A549 (cell line): ENCODE measurements around the gene SPRR5. TPM values are rescaled to one million over a fixed set of nuclear protein-coding genes. Genes with fewer than 3 reads are reported as not detected.

ENCODE experiments used
- ATAC-seq, 2 experiments: fragments of 200-7000 bp in 1 of 2; fragments of >200 bp in 1 of 2; cut with Nextera tagmentation in 1 of 2; cut with Tn5 transposase in 1 of 2; 3 replicates each; pipeline versions ENCODE4 v1.8.0 to v1.9.1; 2018 to 2020; ENCODE audit warnings: mild to moderate bottlenecking in 1 of 2, moderate library complexity in 1 of 2
- CTCF ChIA-PET: fragments of 300-600 bp; sonication (Branson Sonifier 250); formaldehyde crosslinking; extraction: SDS; loops from one replicate; lab custom pipeline; 2021; ENCODE audit warnings: antibody characterized with exemption, inconsistent platforms; lab: Yijun Ruan, JAX
- POLR2A ChIA-PET: fragments of 350-600 bp; formaldehyde crosslinking; extraction: SDS; loops from one replicate; lab custom pipeline; 2021; ENCODE audit warnings: antibody characterized with exemption, inconsistent platforms; lab: Yijun Ruan, JAX
- DNase-seq, 2 experiments: peaks; one replicate each; pipeline versions ENCODE4 v3.0.0 to v3.0.0-alpha.2; 2011 to 2016; ENCODE audit warnings: low read depth in 1 of 2, low spot score in 1 of 2
- FAIRE-seq: peaks from 2 replicates; lab custom pipeline; 2011; peaks lifted over from hg19 to GRCh38; lab: Jason Lieb, UNC
- H3K27ac ChIP-seq, 2 experiments: fragments of >200 bp; sonication (Bioruptor Twin); formaldehyde crosslinking; 3 replicates each; pipeline ENCODE4 v1.5.1; 2016 to 2017
- H3K4me1 ChIP-seq: fragments of >200 bp; sonication (Bioruptor Twin); formaldehyde crosslinking; 3 replicates; pipeline ENCODE4 v1.6.1; 2016
- H3K4me2 ChIP-seq: fragments of >200 bp; sonication (Bioruptor Twin); formaldehyde crosslinking; 3 replicates; pipeline ENCODE4 v1.6.1; 2016
- H3K4me3 ChIP-seq: fragments of >200 bp; sonication (Bioruptor Twin); formaldehyde crosslinking; 3 replicates; pipeline ENCODE4 v1.5.1; 2016
- H3K9me3 ChIP-seq: fragments of >200 bp; sonication (Bioruptor Twin); formaldehyde crosslinking; 3 replicates; pipeline ENCODE4 v1.6.1; 2016
- BHLHE40 ChIP-seq: IDR thresholded peaks from 2 replicates; pipeline ENCODE4 v1.6.1; 2012; ENCODE audit warnings: low read depth, low read length, inconsistent platforms
- CBX2 ChIP-seq: fragments of 200-600 bp; sonication (generic); IDR thresholded peaks from 2 replicates; pipeline ENCODE4 v1.6.1; 2016; ENCODE audit warnings: low read depth, mild to moderate bottlenecking, borderline replicate concordance
- CBX8 ChIP-seq: fragments of 200-600 bp; sonication (generic); IDR thresholded peaks from 2 replicates; pipeline ENCODE4 v1.6.1; 2016
- FOXS1 ChIP-seq: fragments of 250-450 bp; sonication (Bioruptor Pico); IDR thresholded peaks from 2 replicates; pipeline ENCODE4 v1.5.0; 2020; ENCODE audit warnings: mild to moderate bottlenecking, moderate library complexity
- GATA3 ChIP-seq: IDR thresholded peaks from 2 replicates; pipeline ENCODE4 v1.6.1; 2012; ENCODE audit warnings: borderline replicate concordance
- HEYL ChIP-seq: fragments of 250-450 bp; sonication (Bioruptor Pico); IDR thresholded peaks from 2 replicates; pipeline ENCODE4 v1.8.0; 2021; ENCODE audit warnings: mild to moderate bottlenecking, moderate library complexity
- KDM5A ChIP-seq: fragments of 200-600 bp; sonication (generic); IDR thresholded peaks from 2 replicates; pipeline ENCODE4 v1.6.1; 2016; ENCODE audit warnings: antibody characterized with exemption, mild to moderate bottlenecking
- MAFK ChIP-seq: fragments of 450-650 bp; IDR thresholded peaks from 2 replicates; pipeline ENCODE4 v1.6.1; 2014; ENCODE audit not compliant: partially characterized antibody
- NPAS2 ChIP-seq: fragments of 250-450 bp; sonication (Bioruptor Pico); IDR thresholded peaks from 2 replicates; pipeline ENCODE4 v1.8.0; 2022; ENCODE audit warnings: mild to moderate bottlenecking, moderate library complexity, borderline replicate concordance
- PHF8 ChIP-seq: fragments of 200-600 bp; sonication (generic); IDR thresholded peaks from 2 replicates; pipeline ENCODE4 v1.6.1; 2016; ENCODE audit warnings: low read depth, mild to moderate bottlenecking, antibody characterized with exemption, moderate library complexity, borderline replicate concordance
- RCOR1 ChIP-seq: fragments of 150-350 bp; IDR thresholded peaks from 2 replicates; pipeline ENCODE4 v1.6.1; 2014; ENCODE audit warnings: antibody characterized with exemption, low read length, low read depth
- RNF2 ChIP-seq: fragments of 200-600 bp; sonication (generic); IDR thresholded peaks from 2 replicates; pipeline ENCODE4 v1.6.1; 2016; ENCODE audit warnings: low read depth, mild to moderate bottlenecking, antibody characterized with exemption, moderate library complexity, borderline replicate concordance
- SREBF2 ChIP-seq: fragments of 450-650 bp; IDR thresholded peaks from 2 replicates; pipeline ENCODE4 v1.6.1; 2014; ENCODE audit warnings: mild to moderate bottlenecking, moderate library complexity
- ZNF302 ChIP-seq: fragments of 250-450 bp; sonication (Bioruptor Pico); IDR thresholded peaks from 2 replicates; pipeline ENCODE4 v1.9.0; 2021; ENCODE audit warnings: inconsistent platforms, mild to moderate bottlenecking, moderate library complexity
- WGBS: methylation state at CpG from one replicate; pipeline ENCODE4 v1.1.6; 2017; ENCODE audit errors: missing lambda C conversion rate; 5-methylcytosine and 5-hydroxymethylcytosine counted together
- polyA plus RNA-seq, 4 experiments: library from polyadenylated mRNA; depleted of rRNA in 3 of 4; stranded (reverse); fragments of >200 nt; fragmentation: RNase III in 1 of 4; extraction: RNeasy Plus Mini Kit Qiagen cat#74134 plus additional on column Dnase treatment in 1 of 4; gene quantifications; 2 replicates in 3 of 4; 3 replicates in 1 of 4; pipeline ENCODE4 v1.2.3, GENCODE V29; 2011 to 2017
- TF ChIP-seq, protein P1 (sequence below): IDR thresholded peaks from 2 replicates; pipeline ENCODE4 v1.6.1; 2012
- TF ChIP-seq, protein P2 (sequence below): fragments of 250-450 bp; sonication (Bioruptor Pico); IDR thresholded peaks from 2 replicates; pipeline ENCODE4 v1.5.0; 2020; ENCODE audit warnings: low read depth, mild to moderate bottlenecking, moderate library complexity
- TF ChIP-seq, protein P3 (sequence below): IDR thresholded peaks from 2 replicates; pipeline ENCODE4 v1.6.1; 2012; ENCODE audit warnings: low read depth, borderline replicate concordance
- TF ChIP-seq, protein P4 (sequence below): fragments of >200 bp; sonication (Bioruptor Twin); formaldehyde crosslinking; IDR thresholded peaks from 3 replicates; pipeline ENCODE4 v1.5.1; 2016
- TF ChIP-seq, protein P5 (sequence below): fragments of 450-650 bp; IDR thresholded peaks from 2 replicates; pipeline ENCODE4 v1.6.1; 2014; ENCODE audit warnings: antibody characterized with exemption

Gene SPRR5
- polyA plus RNA-seq, 2 of the 4 experiments (the other 2 are of a cell fraction) = not detected

DNA sequence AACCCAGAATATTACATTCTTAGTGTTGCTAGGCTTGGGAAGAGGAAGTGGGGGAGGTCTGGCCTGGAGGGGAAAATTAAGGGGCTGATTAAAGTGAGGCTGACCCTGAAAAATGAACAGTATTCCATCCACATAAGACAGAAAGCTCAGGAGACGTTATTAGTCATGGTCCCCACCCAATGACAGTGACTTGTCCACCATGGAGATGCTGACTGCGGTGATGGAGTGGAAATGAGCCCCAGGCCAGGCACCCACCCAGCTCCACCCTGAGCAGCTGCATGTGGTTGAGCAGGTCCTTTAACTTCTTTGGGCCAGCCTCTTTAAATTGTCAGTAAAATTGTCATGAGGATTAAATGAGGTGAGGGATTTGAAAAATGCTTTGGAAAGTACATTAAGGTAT is 22.0 kb downstream of the SPRR5 start (continued):
- TF ChIP-seq, protein P1, sequence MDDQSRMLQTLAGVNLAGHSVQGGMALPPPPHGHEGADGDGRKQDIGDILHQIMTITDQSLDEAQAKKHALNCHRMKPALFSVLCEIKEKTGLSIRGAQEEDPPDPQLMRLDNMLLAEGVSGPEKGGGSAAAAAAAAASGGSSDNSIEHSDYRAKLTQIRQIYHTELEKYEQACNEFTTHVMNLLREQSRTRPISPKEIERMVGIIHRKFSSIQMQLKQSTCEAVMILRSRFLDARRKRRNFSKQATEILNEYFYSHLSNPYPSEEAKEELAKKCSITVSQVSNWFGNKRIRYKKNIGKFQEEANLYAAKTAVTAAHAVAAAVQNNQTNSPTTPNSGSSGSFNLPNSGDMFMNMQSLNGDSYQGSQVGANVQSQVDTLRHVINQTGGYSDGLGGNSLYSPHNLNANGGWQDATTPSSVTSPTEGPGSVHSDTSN = no peak
- no peak for TF ChIP-seq GATA3
- no peak for TF ChIP-seq KDM5A
- TF ChIP-seq PHF8 = no peak
- TF ChIP-seq, protein P2, sequence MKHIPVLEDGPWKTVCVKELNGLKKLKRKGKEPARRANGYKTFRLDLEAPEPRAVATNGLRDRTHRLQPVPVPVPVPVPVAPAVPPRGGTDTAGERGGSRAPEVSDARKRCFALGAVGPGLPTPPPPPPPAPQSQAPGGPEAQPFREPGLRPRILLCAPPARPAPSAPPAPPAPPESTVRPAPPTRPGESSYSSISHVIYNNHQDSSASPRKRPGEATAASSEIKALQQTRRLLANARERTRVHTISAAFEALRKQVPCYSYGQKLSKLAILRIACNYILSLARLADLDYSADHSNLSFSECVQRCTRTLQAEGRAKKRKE (CRISPR knock-in tag) = no peak
- no peak for TF ChIP-seq SREBF2
- TF ChIP-seq ZNF302 (CRISPR knock-in tag) = no peak
- TF ChIP-seq, all 56 proteins: peak for 0

DNA sequence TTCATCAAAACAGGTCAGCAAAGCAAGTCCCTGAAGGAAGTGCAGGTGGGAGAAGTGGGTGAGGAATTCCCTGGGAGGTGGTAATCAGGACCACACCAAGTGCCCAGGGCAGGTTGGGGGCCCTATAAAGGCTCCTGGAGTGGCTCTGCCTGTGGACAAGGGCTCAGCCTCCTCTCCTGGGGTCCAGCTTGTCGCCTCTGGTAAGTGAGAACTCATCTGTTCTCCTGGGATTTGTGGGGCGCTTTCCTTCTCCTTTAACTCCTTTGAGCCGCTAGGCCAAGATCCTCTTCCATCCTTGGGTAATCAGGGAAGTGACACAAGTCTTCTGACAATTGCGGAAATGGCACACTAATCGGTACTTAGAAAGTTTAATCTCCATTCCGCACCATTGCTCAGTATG is 23.5 kb downstream of the SPRR5 start, which contains the start of gene SPRR4:
Gene SPRR4 (plus strand): TSS at position 154 of the 400 bp plus-strand sequence. CDS start 1,243 bp downstream, outside the sequence.
- Histone ChIP-seq H3K4me3 (no peak within 1 kb of the TSS), H3K9me3 (no peaks in the 10 kb centered on the region), H3K27ac (no peak within 1 kb of the TSS), H3K4me2 (no peak within 1 kb of the TSS), H3K4me1 (no peaks in the 10 kb centered on the region)
- 49% methylated on average over 6 of the region's 6 CpGs for WGBS
- ATAC-seq (no peak), DNase-seq (no peak), FAIRE-seq (no peak)
- CTCF ChIA-PET = no interaction called here
- POLR2A ChIA-PET = no interaction called here
- TF ChIP-seq RCOR1 = no peak
- no peak for TF ChIP-seq MAFK
- no peak for TF ChIP-seq CBX2
- TF ChIP-seq KDM5A = no peak
- no peak for TF ChIP-seq RNF2
- TF ChIP-seq, protein P3, sequence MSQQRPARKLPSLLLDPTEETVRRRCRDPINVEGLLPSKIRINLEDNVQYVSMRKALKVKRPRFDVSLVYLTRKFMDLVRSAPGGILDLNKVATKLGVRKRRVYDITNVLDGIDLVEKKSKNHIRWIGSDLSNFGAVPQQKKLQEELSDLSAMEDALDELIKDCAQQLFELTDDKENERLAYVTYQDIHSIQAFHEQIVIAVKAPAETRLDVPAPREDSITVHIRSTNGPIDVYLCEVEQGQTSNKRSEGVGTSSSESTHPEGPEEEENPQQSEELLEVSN = no peak
- no peak for TF ChIP-seq FOXS1
- TF ChIP-seq, protein P4, sequence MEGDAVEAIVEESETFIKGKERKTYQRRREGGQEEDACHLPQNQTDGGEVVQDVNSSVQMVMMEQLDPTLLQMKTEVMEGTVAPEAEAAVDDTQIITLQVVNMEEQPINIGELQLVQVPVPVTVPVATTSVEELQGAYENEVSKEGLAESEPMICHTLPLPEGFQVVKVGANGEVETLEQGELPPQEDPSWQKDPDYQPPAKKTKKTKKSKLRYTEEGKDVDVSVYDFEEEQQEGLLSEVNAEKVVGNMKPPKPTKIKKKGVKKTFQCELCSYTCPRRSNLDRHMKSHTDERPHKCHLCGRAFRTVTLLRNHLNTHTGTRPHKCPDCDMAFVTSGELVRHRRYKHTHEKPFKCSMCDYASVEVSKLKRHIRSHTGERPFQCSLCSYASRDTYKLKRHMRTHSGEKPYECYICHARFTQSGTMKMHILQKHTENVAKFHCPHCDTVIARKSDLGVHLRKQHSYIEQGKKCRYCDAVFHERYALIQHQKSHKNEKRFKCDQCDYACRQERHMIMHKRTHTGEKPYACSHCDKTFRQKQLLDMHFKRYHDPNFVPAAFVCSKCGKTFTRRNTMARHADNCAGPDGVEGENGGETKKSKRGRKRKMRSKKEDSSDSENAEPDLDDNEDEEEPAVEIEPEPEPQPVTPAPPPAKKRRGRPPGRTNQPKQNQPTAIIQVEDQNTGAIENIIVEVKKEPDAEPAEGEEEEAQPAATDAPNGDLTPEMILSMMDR = no peak
- TF ChIP-seq HEYL (CRISPR knock-in tag) = no peak
- no peak for TF ChIP-seq BHLHE40
- no peak for TF ChIP-seq NPAS2
- TF ChIP-seq, protein P5, sequence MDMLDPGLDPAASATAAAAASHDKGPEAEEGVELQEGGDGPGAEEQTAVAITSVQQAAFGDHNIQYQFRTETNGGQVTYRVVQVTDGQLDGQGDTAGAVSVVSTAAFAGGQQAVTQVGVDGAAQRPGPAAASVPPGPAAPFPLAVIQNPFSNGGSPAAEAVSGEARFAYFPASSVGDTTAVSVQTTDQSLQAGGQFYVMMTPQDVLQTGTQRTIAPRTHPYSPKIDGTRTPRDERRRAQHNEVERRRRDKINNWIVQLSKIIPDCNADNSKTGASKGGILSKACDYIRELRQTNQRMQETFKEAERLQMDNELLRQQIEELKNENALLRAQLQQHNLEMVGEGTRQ = no peak
- TF ChIP-seq CBX8 = no peak
- TF ChIP-seq, protein P2 (CRISPR knock-in tag) = no peak
